NT2/D1 (cell line): ENCODE data around the gene RGS3.

Source experiments
- DNase-seq: peaks from one replicate; pipeline ENCODE4 v3.0.0-alpha.2; 2011; ENCODE audit warnings: low read depth, low spot score
- H3K27me3 ChIP-seq: 2 replicates; pipeline ENCODE4 v1.6.0; 2011; ENCODE audit warnings: mild to moderate bottlenecking; ENCODE audit not compliant: insufficient read length, insufficient read depth
- H3K36me3 ChIP-seq: 2 replicates; pipeline ENCODE4 v1.6.1; 2011; ENCODE audit warnings: mild to moderate bottlenecking, low read length, mixed read lengths; ENCODE audit not compliant: insufficient read depth, insufficient read length
- H3K4me1 ChIP-seq: 2 replicates; pipeline ENCODE4 v1.5.1; 2011; ENCODE audit not compliant: insufficient read depth, insufficient read length
- H3K4me3 ChIP-seq: 2 replicates; pipeline ENCODE4 v1.5.1; 2011; ENCODE audit warnings: low read depth; ENCODE audit not compliant: insufficient read length
- H3K9ac ChIP-seq: 2 replicates; pipeline ENCODE4 v1.6.0; 2011; ENCODE audit warnings: low read depth; ENCODE audit not compliant: insufficient read length
- H3K9me3 ChIP-seq: 2 replicates; pipeline ENCODE4 v1.5.1; 2011; ENCODE audit warnings: mild to moderate bottlenecking, low read length; ENCODE audit not compliant: insufficient read depth
- SUZ12 ChIP-seq: IDR thresholded peaks from 2 replicates; pipeline ENCODE4 v1.6.1; 2011; ENCODE audit not compliant: insufficient read length, insufficient read depth; ENCODE audit errors: extremely low read depth
- YY1 ChIP-seq: IDR thresholded peaks from 2 replicates; pipeline ENCODE4 v1.6.1; 2011; ENCODE audit not compliant: insufficient read length, insufficient read depth
- ZNF274 ChIP-seq: IDR thresholded peaks from 2 replicates; pipeline ENCODE4 v1.6.1; 2011; ENCODE audit warnings: mild to moderate bottlenecking, low read depth, low read length

RGS3 gene

DNA sequence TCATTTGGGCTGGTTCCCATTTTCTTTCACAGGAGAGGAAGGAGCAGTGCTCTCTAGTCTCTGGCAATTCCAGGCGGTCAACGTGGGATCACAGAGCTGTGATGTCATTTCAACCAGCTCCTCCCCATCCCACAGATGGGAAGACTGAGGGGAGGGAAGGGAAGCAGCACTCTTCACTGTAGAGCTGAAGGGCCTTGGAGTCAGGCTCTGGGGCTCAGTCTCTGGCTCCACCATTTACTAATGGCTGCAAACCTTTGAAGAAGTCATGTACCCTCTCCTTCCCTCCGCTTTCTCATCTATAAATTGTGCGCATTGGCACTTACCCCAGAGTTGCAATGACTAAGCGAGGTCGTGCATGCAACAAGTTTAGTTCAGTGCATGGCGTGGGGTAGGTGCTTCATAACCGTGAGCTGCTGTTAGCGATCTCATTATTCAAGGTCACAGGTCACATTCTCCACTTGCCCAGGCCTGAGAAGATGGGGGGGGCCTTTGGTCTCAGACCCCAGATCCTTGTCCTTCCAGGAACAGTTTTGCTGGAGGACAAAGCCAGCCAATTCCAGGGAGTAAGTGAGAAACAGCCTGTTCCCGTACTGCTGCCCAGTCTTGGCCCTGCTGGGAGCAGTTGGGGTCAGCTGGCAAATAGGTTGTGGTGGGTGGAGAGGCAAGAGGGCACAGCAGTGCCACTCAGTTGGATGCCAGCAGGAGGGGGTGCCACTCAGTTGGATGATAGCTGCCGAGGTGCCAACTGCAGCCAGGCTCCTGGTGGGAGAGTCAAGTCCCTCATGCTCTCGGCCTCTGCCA, 136.7 kb downstream of the RGS3 start:
- TF ChIP-seq YY1 (no peak), SUZ12 (no peak), ZNF274 (no peak)
- Histone ChIP-seq H3K9ac (no peak overlapping the region), H3K4me3 (no peak overlapping the region), H3K27me3 (no peaks in the 10 kb centered on the region), H3K36me3 (peaks cover 35% of the 10 kb centered on the region), H3K9me3 (no peaks in the 10 kb centered on the region), H3K4me1 (peaks cover 36% of the 10 kb centered on the region)
- no peak for DNase-seq

DNA sequence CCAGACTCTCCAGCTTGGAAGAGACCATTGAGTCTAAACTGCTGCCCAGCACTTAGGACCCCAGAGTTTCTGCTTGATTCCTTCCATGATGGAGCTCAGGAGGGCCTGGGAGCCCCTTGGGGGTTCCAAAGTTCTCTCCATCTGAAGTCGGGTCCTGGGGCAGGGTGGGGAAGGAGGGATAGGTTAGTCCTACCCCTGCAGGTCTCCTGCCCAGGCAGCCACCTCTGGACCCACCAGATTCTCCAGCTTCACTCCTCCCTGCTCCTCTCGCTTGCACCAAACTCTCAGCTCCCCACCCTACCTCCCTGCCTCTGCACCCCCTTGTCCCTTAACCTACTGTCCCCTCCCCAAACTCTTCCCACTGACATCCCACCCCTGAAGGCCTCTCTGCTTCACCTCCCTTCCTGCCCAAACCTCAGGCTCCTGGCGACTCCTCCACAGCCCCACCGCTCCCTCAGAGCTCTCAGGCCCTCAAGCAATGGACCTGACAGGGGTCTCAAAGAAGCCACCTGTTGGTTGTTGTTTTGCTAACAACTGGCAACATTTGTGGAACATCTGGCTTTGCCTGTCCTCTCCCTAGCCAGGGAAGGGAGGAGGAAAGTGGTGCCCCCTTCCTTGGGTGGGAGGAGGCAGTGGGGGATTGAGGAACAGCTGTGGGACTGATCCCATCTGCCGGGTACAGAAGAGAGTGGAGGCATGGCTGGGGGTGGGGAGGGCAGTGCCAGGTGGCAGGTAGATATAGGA, 137.5 kb downstream of the RGS3 start:
- no peaks in the 10 kb centered on the region for H3K27me3 ChIP-seq
- no peak overlapping the region for H3K4me3 ChIP-seq
- H3K36me3 ChIP-seq, result peaks cover 27% of the 10 kb centered on the region
- H3K9ac ChIP-seq, result no peak overlapping the region
- H3K9me3 ChIP-seq, result no peaks in the 10 kb centered on the region
- no peak for TF ChIP-seq YY1
- TF ChIP-seq SUZ12, result no peak
- TF ChIP-seq ZNF274, result no peak
- H3K4me1 ChIP-seq, result peaks cover 29% of the 10 kb centered on the region
- no peak for DNase-seq

DNA sequence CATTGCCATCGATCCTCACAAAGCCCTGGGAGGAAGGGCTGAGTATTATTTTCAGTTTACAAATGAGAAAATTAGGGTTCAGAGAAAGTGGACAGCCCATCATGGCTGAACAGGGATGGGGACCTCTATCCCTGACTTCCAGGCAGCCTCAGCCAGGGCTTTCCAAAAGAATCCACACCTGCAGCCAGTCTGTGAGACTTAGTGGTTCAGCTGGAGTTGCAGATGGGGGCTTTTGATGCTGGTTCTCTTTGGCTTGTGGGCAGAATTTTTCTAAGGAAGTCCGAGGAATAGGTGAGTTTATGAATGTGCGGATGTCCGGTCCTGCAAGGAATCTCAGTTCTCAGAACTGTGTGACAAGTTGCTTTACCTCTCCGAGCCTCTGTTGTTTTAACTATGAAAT, 138.1 kb downstream of the RGS3 start:
- Histone ChIP-seq H3K9me3 (no peaks in the 10 kb centered on the region), H3K27me3 (no peaks in the 10 kb centered on the region), H3K4me1 (peaks cover 29% of the 10 kb centered on the region), H3K36me3 (peaks cover 21% of the 10 kb centered on the region), H3K9ac (no peak overlapping the region), H3K4me3 (no peak overlapping the region)
- DNase-seq, result no peak
- no peak for TF ChIP-seq ZNF274
- TF ChIP-seq YY1, result no peak
- TF ChIP-seq SUZ12, result no peak

DNA sequence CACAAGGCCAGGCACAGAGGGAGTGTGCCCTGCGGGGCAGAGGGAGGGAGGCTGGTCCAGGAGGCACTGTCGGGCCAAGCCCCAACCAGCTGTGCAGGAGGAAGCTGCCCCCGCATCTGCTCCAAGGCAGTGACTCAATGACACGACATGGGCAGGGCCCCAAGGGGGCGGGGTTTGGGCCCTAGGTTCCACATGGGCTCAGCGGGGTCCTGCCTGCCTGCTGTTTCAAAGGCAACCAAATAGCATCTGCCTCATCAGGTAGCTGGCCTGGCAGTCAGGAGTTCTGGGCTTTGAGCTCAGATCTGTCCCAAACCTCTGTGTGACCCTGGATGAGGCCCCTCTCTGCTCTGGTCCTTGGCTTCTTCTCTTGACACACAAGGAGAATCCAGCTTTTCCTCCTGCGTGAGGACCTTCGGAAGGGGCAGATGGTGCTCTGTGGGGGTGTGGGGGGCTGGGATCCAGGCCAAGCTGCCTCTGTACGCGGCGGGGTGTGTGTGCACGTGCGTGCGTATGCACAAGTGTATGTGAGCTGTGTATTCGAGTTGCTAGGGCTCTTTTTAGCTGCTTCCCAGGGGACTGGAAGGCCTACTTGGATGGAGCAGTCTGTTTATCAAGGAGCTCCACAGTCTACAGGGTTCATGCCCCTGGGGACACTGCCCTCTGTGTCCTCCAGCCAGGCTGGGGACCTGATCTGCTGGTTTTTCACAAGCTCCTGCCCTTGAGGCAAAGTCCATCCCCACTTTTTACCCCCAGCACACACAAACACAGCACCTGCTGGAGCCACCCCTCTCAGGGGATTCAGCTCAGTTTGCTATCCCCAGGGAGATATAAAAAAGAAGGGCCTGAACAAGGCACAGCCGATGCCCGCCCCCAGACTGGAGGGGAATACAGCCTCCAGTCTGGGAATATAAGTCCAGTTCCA, 138.9 kb downstream of the RGS3 start:
- DNase-seq, result no peak
- peak overlapping the region; percentile 22 for H3K9ac ChIP-seq
- no peaks in the 10 kb centered on the region for H3K27me3 ChIP-seq
- no peaks in the 10 kb centered on the region for H3K9me3 ChIP-seq
- no peak overlapping the region for H3K4me3 ChIP-seq
- peaks cover 29% of the 10 kb centered on the region for H3K4me1 ChIP-seq
- no peak for TF ChIP-seq ZNF274
- no peak for TF ChIP-seq SUZ12
- TF ChIP-seq YY1, result no peak
- H3K36me3 ChIP-seq, result peaks cover 14% of the 10 kb centered on the region

DNA sequence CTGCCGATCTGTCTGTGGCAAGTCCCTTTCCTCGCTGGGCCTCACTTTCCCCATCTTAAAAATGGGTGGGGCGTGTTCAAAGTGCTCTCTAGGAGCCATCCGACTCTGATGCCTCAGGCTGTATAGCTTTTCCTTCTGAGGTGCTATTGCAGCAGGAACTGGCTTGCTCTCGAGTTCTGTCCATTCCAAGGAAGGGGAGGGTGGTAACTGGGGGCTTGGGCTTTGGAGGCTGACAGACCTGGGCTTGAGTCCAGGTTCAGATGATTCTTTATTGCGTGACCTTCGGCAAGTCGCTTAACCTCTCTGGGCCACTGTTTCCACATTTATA, 139.5 kb downstream of the RGS3 start:
- Histone ChIP-seq H3K36me3 (peaks cover 7% of the 10 kb centered on the region), H3K9ac (no peak overlapping the region), H3K4me3 (no peak overlapping the region), H3K4me1 (peaks cover 29% of the 10 kb centered on the region), H3K27me3 (no peaks in the 10 kb centered on the region), H3K9me3 (no peaks in the 10 kb centered on the region)
- DNase-seq, result no peak
- TF ChIP-seq YY1, result no peak
- no peak for TF ChIP-seq SUZ12
- TF ChIP-seq ZNF274, result no peak

DNA sequence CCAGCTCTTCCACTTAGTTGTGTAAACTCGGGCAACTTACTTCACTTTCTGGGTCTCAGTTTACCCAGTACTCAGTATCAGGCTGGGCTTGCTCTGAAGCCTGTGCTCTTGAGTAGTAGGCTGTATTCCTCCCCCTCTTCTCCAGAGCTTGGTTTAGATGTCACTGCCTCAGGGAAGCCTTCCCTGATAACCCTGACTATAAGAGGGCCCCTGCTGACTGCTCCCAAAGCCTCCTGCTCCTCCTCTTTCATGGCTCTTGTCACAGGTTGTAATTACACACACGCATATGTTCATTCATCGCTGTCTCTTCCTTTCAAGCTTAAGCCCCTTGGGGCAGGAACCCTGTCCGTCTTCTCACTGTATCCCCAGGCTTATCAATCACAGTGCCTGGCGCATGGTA, 140.2 kb downstream of the RGS3 start:
- H3K27me3 ChIP-seq, result no peaks in the 10 kb centered on the region
- peaks cover 27% of the 10 kb centered on the region for H3K4me1 ChIP-seq
- H3K9me3 ChIP-seq, result no peaks in the 10 kb centered on the region
- no peak for TF ChIP-seq YY1
- H3K4me3 ChIP-seq, result no peak overlapping the region
- no peak overlapping the region for H3K9ac ChIP-seq
- no peaks in the 10 kb centered on the region for H3K36me3 ChIP-seq
- no peak for DNase-seq

DNA sequence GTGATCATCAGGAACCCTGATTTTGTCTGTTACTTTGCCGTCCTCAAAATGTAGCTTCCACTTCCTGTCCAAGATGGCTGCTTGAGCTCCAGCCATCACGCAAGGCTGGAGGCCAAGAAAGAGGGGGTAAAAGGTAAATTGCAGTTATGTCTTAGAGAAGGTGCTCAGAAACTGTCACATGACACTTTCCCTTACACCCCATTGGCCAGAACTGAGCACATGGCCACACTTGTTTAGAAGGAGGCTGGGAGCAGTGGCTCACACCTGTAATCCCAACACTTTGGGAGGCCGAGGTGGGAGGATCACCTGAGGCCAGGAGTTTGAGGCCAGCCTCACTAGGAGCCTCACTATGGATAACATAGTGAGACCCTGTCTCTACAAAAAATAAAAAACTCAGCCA, 140.9 kb downstream of the RGS3 start:
- TF ChIP-seq SUZ12 (no peak), ZNF274 (no peak), YY1 (no peak)
- Histone ChIP-seq H3K4me1 (peaks cover 24% of the 10 kb centered on the region), H3K9me3 (no peaks in the 10 kb centered on the region), H3K27me3 (no peaks in the 10 kb centered on the region), H3K9ac (no peak overlapping the region), H3K36me3 (no peaks in the 10 kb centered on the region), H3K4me3 (no peak overlapping the region)
- DNase-seq, result no peak
